GM21619 (cell line): Measurements from ENCODE around the gene COL4A1.

ENCODE experiments used
- ATAC-seq: cut with Tn5 transposase; IDR thresholded peaks from one replicate; pipeline ENCODE4 v1.9.1; 2021; ENCODE audit not compliant: unreplicated experiment

The COL4A1 gene

DNA sequence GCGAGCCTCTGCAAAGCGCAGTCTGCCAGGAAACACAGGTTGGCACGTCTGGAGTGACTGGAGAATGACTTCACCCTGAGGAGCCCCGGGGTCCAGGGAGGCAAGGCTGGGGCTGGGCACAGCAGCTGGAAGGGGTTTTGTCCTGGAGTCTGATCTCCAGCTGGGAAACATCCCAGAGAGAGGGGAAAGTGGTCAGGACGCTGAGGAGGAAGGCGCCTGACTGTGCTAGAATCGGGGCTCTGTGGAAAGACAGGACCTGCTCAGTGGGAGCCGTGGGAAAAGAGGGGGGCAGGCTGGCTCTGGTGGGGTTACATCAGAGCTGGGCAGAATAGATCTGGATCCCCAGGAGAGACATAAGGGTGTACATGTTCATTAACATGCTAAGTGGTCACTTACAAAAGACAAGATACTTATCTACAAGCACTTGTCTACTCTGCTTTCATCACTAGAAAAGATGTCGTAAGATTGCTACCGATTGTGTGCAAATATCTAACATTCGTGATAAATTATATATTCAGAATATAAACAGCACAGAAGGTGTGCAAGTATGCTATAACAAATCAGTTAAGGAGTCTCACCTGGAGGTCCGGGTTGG is 106.6 kb downstream of the COL4A1 start:
- ATAC-seq = no peak

DNA sequence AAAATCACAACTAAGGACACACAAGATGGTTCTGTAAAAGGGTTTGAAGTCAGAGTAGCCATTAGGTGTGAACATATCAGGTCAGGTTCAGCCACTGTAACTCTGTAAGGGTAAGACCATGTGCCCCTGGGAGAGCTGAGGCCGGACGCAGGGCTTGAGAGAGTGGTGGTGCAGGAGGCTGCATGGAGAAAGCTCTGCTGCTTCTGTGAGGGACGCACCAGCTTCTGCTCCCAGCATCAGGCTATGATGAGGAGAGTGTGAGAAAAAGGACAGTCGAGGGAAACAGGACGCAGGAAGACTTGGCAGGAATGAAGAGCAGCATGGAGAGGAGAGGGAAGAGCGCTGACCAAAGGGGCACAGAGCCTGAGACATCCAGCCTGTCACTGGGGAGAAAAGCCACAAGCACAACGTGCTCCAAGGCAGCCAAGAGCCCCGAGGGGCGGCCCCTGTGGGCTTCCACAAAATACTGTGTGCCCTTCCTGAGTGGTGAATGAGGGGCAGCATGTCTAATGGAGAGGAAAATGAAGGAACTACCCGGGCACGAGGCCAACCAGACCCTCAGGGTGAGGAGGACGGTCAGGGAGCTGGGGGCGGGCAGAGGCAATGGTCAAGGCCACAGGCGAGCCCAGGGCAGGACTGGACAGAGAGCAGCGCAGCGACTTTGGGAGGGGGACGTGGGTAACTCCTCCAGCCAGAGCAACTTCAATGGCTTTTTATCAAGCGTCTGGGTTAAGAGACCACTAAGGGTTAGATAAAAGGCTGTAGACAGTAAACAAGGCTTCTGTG is 107.7 kb downstream of the COL4A1 start:
- ATAC-seq = no peak

DNA sequence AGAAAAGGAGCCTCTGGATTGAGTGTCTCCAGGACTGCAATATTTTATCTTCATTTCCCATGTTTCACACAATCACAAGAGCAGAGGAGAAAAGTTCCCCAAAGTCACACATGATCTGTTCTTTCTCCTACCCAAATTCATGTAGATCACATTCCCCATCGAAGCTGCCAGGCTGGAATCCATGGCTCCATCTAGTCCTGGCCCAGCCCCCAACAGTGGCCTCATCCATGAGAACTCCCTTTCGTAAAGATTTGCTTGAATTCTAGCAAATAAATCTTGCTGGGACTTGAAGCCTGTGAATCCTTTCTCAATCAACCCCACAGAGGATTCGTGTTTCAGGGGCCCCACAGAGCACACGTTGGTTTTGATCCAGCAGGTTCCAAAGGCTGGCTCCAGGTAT is 109.5 kb downstream of the COL4A1 start:
- ATAC-seq = no peak

DNA sequence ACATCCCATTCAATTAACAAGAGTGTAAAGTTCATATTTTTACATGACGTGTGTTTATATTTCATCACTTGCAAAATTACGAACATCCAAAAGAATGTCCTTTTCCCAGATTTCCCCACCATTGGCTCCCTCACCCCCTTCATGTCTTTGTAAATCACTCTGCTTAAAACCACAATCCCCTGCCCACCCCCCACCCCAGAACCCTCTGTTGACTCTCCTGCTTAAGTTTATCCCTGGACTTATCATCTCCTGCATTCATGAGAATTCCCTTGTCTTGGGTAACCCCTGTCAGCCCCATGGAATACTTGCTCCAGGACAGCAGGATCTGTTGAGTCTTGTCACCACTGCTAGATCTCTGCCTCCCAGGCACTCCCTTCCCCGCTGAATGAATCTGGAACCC is 109.9 kb downstream of the COL4A1 start:
- no peak for ATAC-seq

DNA sequence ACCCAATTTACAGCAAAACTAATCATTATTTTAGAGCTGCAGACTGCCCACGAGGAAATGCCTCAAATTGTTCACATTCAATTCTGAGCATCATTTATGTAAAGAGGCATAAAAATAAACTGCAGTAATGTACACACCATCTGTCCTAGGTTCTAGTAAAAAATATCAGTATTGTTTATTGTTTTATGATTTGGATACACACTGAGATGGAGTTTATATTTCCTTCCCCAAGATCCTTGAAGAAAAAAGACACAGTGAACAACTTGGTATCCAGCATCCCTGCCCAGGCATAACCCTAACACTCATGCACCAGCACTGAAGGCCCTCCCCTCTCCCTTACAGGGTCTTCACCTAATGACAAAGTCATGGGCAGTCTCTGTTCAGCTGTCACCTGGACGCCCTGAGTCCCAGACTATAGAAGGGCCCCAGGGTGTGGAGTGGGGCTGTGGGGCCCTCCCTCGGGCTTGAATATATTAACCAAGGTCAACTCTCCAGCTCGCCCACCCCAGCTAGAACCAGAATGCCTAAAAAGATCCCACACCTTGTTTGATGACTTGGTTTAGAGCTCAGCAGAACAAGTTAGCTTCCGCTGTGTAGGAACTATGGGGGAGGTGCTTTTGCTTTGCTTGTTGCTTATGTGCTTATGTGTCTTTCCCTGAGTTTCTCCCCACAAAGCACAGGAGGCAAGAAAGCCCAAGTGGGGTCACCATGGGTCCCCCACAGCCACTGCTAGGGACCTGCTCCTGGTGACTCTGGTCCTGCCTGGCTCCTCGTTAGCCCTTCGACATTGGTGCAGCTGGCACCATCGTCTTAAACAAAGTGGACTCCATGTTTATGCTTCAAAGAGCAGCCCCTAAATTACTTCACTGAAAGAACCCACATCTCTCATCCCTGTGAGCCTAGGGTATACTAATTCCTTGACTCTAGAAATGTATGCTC is 111.1 kb downstream of the COL4A1 start:
- ATAC-seq = no peak

DNA sequence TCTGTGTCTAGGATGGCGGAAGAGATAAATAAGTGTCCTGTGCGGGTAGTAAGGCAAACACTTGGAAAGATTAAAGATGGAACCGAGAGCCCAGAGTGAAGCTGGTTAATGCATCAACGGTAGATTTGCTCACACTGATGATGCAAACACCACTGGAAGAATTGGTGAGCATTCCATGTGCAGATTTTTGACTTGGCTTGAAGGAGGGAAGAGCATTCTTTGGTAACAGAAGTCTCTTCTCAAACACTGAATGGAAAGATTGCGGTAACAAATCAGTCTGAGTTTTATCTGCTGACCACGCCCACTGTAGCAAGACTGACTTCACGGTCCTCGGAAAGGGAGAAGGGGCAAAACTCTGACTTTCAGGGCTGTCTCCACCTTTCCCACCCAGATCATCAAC is 112.5 kb downstream of the COL4A1 start:
- no peak for ATAC-seq

DNA sequence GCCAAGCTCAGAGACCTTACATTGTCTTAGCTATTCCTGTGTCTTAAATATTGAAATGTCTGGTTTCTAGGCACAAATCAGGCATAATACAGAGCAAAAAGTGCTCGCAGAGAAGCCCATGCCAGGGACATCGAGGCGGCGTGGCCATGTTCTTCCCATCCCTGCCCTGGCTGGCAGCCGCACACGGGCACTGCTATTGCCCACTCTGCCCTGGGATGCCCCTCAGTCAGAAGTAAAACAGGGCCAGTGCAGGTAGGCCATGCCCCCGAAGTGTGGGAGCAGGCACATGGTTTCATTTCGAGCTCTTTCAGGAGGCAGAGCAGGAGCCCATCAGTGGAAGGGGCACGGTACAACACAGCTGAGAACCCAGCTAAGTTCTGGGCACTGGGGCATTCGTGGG is 113.5 kb downstream of the COL4A1 start:
- no peak for ATAC-seq

DNA sequence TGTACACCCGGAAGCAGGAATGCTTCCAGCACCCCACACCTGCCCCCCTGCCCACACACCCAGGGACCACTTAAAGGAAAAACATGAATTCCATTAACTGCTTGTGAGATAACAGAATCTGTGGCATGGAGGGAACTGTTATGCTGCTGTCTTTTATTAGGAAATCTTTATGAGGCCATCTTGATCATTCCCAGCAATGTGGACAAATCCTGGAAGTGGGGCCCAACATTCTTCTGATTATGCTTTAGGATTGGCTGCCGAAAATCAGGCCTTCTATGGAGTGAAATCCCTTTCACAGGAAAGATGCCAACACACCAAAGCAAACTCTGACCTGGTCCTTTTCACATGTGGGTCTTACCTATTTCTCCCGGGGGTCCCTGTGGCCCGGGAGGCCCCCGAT is 114.5 kb downstream of the COL4A1 start:
- no peak for ATAC-seq

DNA sequence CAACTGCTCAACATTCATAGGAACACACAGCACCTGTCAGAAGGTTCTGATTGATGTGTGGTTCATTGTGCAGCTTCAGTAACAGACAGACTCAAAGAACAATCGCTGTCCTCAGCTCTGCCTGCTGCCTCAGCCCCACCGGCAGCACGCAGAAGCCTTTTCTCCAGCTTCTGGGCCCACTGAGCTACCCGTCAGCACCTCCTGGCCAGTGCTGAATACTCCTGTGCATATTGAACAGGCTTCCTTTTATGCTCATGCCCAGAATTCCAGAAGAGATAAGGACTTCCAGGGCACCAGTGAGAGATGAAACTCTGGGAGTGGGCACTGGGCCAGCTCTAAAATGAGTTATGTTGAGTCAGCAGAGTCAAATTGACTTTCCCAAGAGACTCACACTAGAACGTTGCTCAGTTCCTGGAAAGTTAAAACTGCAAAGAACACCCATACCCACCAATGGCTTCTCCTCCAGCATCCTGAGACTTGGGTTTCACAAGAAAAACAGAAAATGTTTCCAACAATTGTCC is 119.3 kb downstream of the COL4A1 start:
- no peak for ATAC-seq

DNA sequence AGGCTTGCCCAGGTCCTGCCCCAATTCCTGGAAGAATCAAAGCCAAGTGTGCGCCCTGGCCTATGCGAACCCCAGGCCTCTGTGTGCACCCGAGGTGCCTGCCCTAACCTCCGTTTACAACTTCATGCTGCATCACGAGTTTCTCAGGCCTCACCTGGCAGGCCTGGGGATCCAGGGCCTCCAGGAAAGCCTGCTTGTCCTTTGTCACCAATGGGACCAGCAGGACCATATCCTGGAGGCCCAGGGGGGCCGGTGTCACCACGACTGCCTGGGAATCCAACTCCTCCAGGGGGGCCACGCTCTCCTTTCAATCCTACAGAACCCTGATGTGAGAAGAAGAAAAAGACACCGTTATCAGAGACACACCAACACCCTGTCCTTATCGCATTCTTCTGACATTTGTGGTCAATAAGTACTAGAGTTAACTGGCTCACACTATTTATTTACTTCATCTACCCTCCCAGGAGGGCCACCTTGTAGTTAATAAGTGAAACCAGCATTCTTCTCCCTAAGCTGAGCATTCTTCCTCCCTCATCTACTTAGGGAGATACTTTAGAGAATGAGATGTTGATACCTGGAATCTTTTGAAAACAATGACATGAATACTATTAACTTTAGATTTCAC is 120.6 kb downstream of the COL4A1 start:
- no peak for ATAC-seq

DNA sequence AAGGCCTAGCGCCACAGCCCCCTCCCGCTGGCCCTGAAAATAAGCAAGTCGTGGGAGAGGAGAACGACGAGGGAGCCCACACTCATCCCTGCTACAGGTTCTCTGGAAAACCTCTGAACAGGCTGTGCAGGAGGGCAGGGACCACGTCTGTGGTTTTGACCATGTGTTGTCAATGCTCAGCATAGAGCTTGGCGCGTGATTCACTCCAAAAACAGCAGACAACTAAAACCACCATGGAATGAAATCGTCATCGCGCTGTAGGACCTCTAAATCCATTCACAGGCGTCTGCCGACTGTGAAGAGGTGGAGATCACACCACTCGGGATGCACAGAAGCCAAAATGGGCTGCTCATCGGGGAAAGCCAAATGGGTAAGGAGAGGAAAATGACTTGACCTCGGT is 121.3 kb downstream of the COL4A1 start:
- ATAC-seq = no peak

DNA sequence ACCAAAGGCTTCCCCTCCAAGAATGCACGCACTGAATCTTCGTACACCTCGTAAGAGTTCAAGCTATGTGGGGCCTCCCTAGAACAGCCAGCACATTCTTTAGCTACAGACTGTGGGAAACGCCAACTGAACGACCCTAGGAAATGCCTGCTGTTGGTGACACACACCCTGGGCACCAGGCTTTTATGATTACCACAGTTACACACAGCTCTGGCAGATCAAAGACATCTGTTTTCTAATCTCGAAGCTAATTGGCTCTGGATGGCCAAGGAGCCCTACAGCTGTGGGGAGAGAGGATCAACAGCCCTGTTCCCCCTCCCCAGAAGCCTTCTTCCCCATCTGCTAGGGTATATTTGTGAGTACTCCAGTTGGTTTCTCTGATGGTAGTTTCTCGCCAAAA is 123.0 kb downstream of the COL4A1 start:
- no peak for ATAC-seq

DNA sequence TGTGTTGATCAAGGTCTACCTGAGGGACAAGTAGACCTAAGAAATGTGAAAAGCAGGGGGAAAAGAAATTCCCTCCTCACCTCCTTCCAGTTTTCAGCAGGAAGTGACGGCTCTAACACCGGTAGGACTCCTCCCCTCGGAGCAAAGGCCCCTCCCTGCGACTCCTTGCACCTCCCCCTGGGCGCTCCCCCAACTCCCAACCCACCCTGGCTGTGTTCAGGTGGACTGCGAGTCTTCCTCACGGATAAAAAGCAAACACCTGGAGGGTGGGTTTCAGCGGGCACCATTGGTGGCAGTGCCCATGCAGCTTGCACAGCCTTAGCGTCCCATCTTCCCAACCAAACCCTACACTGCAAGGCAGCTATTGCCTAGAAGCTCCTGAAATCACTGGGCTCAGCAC is 124.5 kb downstream of the COL4A1 start:
- no peak for ATAC-seq

DNA sequence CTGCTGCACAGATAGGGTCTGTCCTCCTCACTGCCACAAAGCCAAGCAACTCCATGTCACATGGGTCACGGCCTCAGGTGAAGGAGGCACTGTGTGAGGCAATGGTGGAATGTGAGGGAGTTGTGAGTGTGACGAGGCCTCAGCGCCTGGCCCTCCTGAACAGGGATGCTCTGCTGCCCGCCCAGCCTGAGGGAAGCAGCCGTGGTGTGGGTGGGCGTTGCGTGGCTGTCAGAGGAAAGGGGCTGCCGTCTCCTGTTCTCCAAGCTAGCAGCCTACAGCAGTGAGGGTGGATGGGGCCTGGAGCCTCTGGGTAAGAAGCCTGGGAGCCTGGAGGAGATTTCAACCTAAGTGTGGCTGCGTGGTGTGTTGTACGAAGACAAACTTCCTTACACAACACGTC is 125.0 kb downstream of the COL4A1 start:
- ATAC-seq = no peak

DNA sequence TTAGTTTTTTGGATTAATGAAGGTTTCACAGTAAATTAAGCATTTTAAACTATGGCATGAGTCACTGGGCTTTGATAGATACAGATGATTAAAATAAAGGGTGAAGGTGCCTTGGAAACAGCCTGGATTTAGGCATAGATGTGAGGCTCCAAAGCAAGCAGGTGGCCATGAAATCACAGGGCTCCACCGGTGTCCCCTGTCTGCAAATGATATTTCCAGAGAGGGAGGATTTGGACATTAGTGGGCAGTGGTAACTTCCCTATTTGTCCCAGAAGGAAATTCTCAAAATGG is 127.2 kb downstream of the COL4A1 start:
- no peak for ATAC-seq

DNA sequence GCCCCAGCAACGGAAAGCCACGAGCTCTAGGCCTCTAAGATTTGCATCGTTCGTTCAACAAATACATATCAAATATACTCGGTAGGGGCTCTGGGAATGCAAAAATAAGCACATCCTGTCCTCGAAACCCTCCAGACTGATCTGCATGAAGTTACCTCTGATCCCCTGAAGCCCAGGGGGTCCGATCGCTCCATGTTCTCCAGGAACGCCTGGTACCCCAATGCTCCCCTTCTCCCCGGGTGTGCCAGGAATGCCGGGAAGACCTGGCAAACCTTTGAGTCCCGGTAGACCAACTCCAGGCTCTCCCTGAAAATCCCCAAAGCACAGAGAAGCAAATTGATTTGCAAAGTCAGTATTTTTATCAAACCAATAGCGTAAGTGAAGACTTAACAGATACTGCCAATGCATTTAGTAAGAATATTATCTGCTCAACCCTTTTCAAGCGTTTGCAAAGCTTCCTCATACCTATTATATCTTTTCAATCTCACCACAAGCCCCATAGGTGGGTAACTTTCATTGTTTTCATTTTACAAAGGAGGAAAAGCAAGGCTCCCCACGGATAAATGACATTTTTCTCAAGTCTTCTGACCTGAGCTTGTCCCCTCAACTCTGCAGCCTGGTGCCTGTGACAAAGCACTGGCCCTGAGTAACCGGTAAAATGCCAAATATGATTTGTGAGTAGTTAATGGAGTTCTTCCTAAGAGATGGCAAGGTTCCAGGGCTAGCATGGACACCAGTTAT is 127.7 kb downstream of the COL4A1 start:
- no peak for ATAC-seq

DNA sequence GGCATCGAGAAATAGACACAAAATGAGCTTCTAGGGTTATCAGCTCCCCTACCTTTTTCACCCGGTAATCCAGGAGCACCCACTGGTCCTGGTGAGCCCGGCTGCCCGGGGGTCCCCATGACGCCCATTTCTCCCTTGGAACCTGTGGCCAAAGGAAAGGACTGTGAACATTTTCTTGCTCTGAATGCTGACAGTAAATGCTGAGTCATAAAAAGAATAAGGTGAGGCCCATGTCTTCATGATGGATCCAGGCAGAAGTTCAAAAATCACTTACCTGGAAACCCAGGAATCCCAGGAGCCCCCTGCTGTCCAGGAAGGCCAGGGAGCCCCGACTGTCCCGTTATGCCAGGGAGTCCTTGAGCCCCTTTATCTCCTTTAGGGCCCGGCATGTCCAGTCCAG is 129.2 kb downstream of the COL4A1 start:
- no peak for ATAC-seq

DNA sequence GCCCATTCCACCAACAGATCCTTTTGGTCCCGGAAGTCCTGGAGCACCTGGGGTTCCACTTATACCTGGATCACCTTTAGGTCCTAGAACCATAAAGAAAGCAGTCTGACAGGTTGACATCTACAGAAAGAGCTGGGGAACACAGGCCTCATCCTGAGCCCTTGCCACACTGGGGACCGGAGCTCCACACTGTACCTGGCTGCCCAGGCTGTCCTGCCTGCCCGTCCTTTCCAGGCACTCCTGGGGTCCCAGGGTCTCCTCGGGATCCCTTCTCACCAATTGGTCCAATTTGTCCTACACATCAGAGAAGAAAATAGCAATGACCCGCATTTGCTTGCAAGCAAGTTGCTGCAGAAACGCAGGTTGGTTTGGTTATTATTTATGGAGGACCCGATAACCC is 130.5 kb downstream of the COL4A1 start:
- no peak for ATAC-seq

DNA sequence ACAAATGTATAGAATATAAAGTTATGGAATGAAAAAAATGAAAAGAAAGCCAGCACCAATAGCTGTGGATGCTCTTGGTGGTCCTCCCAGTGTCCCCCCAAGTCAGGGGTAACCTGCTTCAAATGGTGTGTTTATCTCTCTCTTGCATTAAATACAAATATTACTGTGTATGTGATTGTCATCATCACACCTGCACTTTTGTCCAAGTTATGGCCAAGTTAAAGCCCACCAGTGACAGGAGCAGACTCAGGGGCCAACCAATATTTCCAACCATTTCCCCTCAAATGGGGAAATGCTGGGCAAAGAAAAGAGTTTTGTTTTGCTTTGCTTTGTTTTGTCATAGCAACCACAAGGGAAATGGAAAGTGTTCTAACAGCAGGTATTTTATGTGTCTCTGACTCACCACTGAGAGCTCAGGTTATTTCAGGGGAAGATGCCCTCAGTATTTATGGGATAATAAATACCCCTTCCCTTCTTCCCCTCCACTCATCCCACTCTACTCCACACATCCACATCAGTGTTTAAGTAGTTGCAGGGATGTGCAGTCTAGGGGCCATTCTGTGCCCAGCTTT is 133.6 kb downstream of the COL4A1 start:
- ATAC-seq = no peak

DNA sequence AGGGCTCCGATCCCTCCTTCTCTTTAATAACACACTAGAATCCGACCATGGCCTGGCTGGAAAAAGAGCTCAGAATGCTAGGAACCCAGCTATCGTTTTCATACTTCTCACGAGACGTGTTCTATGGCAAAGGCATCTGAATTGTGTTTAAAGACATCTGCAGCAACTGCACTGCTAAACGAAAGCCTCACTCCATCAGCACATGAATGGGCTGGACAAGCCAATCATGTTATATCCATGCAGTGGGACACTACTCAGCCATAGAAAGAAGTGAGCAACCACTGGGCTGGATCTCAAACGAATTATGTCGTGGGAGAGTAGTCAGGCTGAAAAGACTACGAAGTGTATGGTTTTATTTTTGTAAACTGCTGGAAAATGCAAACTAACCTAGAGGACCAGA is 136.1 kb downstream of the COL4A1 start:
- ATAC-seq = no peak
